Posterior vena cava (tissue), 2 donors: ENCODE results near the gene IGSF11. TPM values are rescaled to one million over a fixed set of nuclear protein-coding genes. Genes with fewer than 3 reads are reported as not detected.
"Not testable (repeated sequence)": the region's sequence is repeated elsewhere in the genome, so short reads cannot be mapped to it uniquely, and the experiment has no call there.

Source experiments
- DNase-seq: peaks from one replicate; pipeline ENCODE4 v3.0.0-alpha.2; 2020; ENCODE audit warnings: low spot score
- intact Hi-C, 2 donors: fragments of 100-400 bp; cut with DNase I; formaldehyde crosslinking; loops; one replicate each; pipeline versions ENCODE4 v1.14.1 to v1.14.2; 2022 to 2023
- total RNA-seq, 2 donors: library from RNA; stranded (reverse); fragmentation: NEBNext Ultra II Directional; extraction: Animal tissue kit (Norgen Biotek cat#: 25700); gene quantifications; one replicate each; pipeline ENCODE4 v1.2.1, GENCODE V29; 2021
- donor health status: DM: yes; HTN: yes; CAD: no.
- donor health status: DM: yes; HTN: yes; CAD: no.

Gene IGSF11
- total RNA-seq, 2 donors from 2014 or later = 0.46 to 0.57 TPM

GRCh38 chr3:118907909-118908308, 126.7 kb downstream of the IGSF11 start:
- no peak for DNase-seq
- intact Hi-C loops = no loop called here

DNA sequence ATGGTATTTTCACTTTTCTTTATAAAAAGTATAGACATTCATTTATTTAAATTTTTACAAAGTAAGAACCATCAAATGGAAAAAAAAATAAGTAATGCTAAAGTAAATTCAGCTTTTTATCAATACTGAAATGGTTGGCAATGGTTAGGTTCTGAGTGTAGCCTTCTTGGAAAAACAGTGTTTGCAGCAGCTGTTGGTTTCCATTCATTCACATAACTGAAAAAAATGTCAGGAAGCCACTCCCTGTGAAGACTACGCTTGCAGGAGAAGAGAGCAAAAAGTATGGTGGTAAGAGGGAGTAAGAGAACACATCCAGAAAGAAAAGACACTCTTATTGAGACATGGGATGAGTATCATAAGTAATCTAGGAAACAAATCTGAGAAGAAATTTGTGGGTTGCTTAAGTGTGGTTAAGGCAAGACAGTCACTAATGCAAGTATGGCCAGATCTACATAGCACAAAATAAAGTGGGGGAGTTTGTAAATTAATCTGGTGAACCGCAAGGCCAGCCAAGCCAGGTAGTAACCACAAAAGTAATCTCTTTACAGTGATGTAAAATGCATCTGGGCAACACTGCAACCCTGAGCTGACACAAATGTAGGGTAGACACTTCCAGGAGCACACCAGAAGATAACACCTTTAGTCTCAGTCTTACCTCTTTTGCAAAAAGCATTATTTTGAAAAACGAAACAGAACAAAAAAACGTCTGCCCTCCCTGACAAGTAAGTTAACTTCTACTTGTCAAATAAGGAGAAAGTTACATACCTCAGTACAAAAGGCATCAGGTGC, 133.7 kb downstream of the IGSF11 start:
- intact Hi-C loops = no loop called here
- DNase-seq = no peak

- no peak for DNase-seq
- intact Hi-C loops = no loop called here
Observed at GRCh38 chr3:118890206-118890605, 144.4 kb downstream of the IGSF11 start.

DNA sequence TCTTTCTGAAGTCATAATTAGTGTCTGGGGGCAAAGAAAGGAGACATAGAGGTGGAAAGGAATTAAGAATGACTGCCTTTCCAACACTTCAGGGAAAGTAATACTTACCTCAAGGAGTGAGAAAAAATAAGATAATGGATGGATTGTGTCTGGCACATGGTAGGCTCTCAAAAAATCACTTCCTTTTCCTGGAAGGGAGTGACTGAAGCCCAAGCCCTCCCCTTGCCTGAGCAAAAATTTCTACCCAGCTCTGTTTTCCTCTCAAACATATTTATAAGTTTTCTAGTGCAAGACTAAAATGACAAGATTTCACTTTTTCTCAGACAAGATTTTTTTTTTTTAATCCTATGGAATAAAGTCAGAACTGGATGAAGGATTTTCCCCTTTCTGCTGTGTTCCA, 145.0 kb downstream of the IGSF11 start:
- DNase-seq = no peak
- intact Hi-C loops = loop anchor here (10.0 kb wide), 2 partner anchors 145 to 205 kb away; partner anchors contain the start of gene IGSF11 (in 1 of the 2)

- intact Hi-C loops = loop anchor here (10.0 kb wide), 2 partner anchors 148 to 208 kb away; partner anchors contain the start of gene IGSF11 (in 1 of the 2)
- DNase-seq = no peak
Observed at GRCh38 chr3:118886708-118887107, 147.9 kb downstream of the IGSF11 start.

DNA sequence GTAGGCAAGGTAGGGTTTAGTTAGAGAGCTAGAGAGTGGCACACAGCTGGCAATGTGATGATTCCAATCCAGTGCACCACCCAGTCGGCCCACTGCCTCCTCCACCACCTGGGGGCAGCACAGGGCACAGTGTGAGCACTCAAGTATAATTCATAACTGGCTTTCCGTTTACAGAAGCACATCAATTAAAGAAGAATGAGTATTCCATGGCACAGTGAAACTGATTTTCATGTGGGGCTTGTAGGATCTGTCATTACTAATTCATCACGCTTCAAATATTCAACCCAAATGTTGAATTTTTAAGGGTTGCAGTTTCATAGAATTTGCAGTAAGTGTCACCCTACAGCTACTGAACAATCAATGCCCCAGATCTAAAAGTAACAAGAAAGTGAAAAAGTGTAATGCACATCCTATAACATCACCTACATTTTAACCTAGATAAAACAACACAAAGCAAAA, 149.9 kb downstream of the IGSF11 start:
- intact Hi-C loops = loop anchor here (10.0 kb wide), 2 partner anchors 150 to 210 kb away; partner anchors contain the start of gene IGSF11 (in 1 of the 2)
- DNase-seq = peak; percentile 82

- no peak for DNase-seq
- intact Hi-C loops = loop anchor here (10.0 kb wide), 2 partner anchors 152 to 212 kb away; partner anchors contain the start of gene IGSF11 (in 1 of the 2)
Observed at GRCh38 chr3:118882353-118882947, 152.2 kb downstream of the IGSF11 start.

GRCh38 chr3:118868051-118868450, 166.6 kb downstream of the IGSF11 start:
- intact Hi-C loops = no loop called here
- no peak for DNase-seq

GRCh38 chr3:118863731-118864322, 170.8 kb downstream of the IGSF11 start:
- intact Hi-C loops = no loop called here
- no peak for DNase-seq

GRCh38 chr3:118859950-118860349, 174.7 kb downstream of the IGSF11 start:
- intact Hi-C loops = no loop called here
- no peak for DNase-seq

DNA sequence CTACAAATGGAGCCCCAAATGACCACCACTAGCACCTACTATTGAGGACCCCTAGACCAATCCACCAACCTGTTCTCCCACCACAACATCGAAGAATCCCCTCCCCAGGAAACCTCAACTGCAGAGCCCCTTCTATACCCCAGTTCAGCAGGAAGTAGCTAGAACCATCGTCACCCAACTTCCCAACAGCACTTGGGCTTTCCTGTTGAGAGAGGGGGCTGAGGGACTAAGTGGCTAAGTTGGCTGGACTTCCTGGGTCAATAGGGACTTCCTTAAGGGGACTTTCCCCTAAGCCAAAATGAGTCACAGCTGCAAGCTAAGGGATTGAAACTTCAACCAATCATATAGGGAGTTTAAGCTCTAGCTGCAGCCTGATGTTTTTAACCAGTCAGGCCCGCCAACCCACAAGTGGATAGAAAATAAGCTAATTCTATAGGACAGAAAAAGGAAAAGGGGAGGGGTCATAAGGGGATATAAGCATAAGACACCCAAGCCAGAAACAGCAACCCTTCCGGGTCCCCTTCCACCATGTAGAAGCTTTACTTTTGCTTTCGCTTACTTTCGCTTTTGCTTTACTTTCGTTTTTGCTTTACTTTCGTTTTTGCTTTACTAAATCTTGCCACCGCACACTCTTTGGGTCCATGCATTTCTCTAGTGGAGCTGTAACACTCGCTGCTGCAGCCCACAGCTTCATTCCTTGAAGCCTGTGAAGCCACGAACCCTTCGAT, 183.0 kb downstream of the IGSF11 start:
- DNase-seq, intact Hi-C loops: not testable (repeated sequence)

DNA sequence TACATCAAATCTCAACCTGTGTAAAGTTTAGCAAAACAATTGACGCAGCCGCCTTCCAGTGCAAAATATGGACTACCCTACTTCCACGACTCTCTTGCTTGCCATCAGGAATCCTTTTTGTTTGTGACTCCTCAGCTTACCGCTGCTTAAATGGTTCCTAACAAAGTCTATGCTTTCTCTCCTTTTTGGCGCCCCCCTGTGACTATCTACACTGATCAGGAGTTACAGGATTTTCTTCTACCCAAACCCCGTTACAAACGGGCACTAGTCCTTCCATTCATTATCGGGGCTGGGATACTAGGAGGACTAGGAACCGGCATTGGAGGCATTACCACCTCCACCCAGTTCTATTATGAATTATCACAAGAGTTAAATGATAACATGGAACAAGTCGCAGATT, 184.0 kb downstream of the IGSF11 start:
- no peak for DNase-seq
- intact Hi-C loops = no loop called here

Other genes starting within 250 kb of the IGSF11 start
- gene TEX55, start 111.3 kb upstream of the IGSF11 start, total RNA-seq = not detected
- gene UPK1B, start 138.8 kb upstream of the IGSF11 start, total RNA-seq = not detected
- gene B4GALT4, start 206.0 kb upstream of the IGSF11 start, total RNA-seq = 10 to 100 TPM; 19.0 to 19.7 TPM